ENCODE measurements around the gene RFPL2.

- TF ChIP-seq CTCF (IDR thresholded peaks at IDR 0.05 in 8 of 11, conservative IDR thresholded peaks at IDR 0.05 in 3 of 11) (no peak), POLR2AphosphoS5 (IDR thresholded peaks at IDR 0.05) (no peak), POLR2A (IDR thresholded peaks at IDR 0.05) (no peak)
Observed at GRCh38 chr22:32183625-32184024, 21.2 kb downstream of the RFPL2 start.
